ENCODE results near the gene CEP131. TPM values are rescaled to one million over a fixed set of nuclear protein-coding genes. Genes with fewer than 3 reads are reported as not detected.
A peak's percentile ranks its signal among the peaks of the same experiment; 100 is the strongest.

CEP131 gene
- total RNA-seq, 8 experiments from 2014 or later = 5.0 to 34.3 (median 14.8) TPM

DNA sequence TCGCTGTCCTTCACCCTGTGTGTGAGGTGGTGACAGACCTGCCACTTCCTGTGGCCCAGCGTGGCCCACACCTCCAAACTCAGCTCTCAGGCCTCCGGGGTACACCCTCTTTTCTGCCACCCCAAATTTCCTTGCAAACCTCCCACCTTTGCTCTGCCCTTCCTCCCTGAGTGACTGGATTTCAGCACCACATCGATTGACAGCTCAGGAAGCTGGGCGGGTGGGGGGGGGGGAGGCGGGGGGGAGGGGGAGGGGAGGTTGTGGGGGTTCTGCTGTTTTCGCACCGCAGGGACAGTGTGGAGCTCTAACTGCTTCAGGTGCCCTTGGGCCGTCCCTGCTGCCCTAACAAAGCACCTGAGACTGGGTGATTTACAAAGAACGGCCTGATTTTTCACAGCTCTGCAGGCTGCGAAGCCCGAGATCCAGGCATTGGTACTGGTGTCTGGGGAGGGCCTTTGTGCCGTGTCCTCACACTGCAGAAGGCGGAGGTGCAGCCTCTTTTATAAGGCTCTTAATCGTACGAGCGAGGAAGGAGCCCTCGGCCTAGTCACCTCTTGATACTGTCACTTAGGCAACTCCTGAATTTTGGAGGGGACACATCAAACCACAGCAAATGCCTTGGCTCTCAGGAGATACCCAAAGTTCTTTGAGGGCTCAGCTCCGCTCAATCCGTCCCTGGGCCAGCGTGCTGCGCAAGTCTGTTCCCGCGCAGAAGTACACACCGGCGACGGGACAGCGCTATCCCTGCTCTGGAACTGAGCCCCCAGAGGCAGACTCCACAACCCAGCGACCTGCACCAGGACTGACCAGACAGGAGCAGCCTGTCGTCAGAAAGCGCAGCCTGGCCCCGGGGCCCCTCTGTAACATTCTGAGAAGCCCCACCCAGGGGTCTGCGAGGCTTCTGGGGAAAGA, 19.9 kb upstream of the CEP131 start:
- peaks cover 3 to 10% of the 10 kb centered on the region in 2 donors for H3K4me1 ChIP-seq (replicated peaks in 1 of 2)
- in situ Hi-C loops (cut with MboI; ENCODE audit: low pct_unique_long_range_greater_than_20kb in 2 of 9, low sequenced_read_pairs in 9 of 9, unreplicated experiment in 9 of 9) = loop anchor here in 1 of 9 experiments (25.0 kb wide), 1 partner anchor 230 kb away; no protein-coding TSS in a partner anchor
- no peak overlapping the region for H3K4me3 ChIP-seq
- 80 to 95% (median 93%) methylated on average over 2 to 11 of the region's 33 CpGs; no CpG with 5 or more reads in 7 of the 10 experiments for WGBS, 10 experiments
- H3K27ac ChIP-seq = no peak overlapping the region
- no peak for ATAC-seq (replicated peaks in 6 of 8)

DNA sequence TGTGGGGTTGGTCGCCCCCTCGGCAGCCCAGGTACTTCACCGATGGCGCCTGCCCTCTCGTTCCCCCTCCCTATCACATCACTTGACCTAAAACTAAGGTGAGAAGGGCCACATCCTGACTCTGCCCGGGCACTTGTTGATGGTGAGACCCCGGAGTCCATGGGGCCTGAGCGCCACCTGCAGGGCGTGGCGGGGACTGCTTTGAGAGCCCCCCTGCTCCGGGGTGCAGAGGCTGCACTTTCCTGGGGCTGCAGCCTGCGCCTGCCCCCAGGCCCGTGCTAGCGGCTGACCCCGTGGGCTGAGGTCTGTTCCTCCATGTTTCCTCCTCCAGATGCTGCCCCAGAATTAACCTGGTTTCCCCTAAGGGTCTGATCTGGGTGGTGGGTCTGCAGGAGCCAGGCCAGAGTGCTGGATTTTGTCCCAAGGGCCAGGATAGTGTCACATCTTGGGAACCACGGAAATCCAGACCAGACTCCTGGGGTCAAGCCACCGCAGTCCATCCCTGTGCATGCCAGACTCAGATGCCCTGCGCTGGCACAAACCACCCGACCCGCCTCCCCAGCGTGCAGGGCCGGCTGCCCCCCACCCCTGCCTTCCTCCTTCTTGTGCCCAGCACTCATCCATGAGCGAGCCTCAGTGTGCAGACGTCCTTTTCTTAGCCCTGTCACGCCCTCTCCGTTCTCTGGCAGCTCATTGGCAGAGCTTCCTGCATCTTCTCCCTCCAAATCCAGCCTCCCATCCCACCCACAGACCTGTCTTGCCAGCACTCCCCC, 19.1 kb upstream of the CEP131 start:
- H3K4me3 ChIP-seq = no peak overlapping the region
- H3K4me1 ChIP-seq (replicated peaks in 1 of 2) = peaks cover 3 to 11% of the 10 kb centered on the region in 2 donors
- WGBS, 10 experiments = 0 to 55% (median 30%) methylated on average over 1 to 5 of the region's 26 CpGs; no CpG with 5 or more reads in 7 of the 10 experiments
- no peak overlapping the region for H3K27ac ChIP-seq
- in situ Hi-C loops (cut with MboI; ENCODE audit: low pct_unique_long_range_greater_than_20kb in 2 of 9, low sequenced_read_pairs in 9 of 9, unreplicated experiment in 9 of 9) = loop anchor here in 1 of 9 experiments (25.0 kb wide), 1 partner anchor 230 kb away; no protein-coding TSS in a partner anchor
- no peak for ATAC-seq (replicated peaks in 6 of 8)

DNA sequence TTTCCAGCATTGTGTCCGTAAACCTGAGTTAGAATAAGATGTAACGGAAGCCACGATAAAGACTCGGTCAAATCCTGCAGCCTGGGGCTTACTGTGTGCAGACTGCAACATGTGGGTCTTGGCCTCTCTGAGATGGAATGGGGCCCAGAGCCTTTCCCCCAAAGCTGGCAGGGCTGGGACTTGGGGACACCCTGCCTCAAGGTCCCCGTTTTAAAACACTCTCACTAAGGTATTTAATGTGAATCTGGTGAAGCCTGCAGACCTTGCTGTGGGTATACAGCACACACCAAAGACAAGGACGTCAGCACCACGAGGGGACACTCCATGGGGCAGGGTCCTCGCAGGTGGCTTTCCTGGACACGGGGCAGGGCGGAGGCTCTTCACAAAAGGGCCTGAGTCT, 18.4 kb upstream of the CEP131 start:
- in situ Hi-C loops (cut with MboI; ENCODE audit: low pct_unique_long_range_greater_than_20kb in 2 of 9, low sequenced_read_pairs in 9 of 9, unreplicated experiment in 9 of 9) = loop anchor here in 1 of 9 experiments (25.0 kb wide), 1 partner anchor 229 kb away; no protein-coding TSS in a partner anchor
- ATAC-seq (replicated peaks in 6 of 8) = no peak
- Histone ChIP-seq H3K4me3 (no peak overlapping the region), H3K4me1 (replicated peaks in 1 of 2) (peaks cover 3 to 11% of the 10 kb centered on the region in 2 donors), H3K27ac (no peak overlapping the region)
- 90 to 100% (median 92%) methylated on average over 1 to 7 of the region's 10 CpGs; no CpG with 5 or more reads in 6 of the 10 experiments for WGBS, 10 experiments

DNA sequence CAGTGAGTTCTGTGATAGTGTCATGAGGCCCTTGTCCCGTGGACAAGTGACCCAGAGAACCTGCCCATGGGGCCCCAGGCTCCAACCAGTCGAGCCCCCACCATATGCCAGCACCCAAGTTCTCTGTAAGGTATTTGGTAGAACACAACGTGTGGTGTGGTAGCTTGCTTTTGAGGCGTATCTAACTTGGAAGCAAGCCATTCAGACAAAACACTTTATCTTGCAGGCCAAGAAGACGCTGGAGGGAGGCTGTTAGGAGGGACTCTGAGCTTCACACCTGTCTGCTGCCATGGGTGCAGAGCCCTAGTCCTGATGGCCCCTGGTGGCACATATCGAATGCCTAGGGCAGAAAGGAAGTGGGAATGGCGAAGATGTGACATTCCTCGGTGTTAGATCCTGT, 18.0 kb upstream of the CEP131 start:
- 52 to 100% (median 84%) methylated on average over 1 to 5 of the region's 8 CpGs; no CpG with 5 or more reads in 2 of the 10 experiments for WGBS, 10 experiments
- Histone ChIP-seq H3K27ac (no peak overlapping the region), H3K4me1 (replicated peaks in 1 of 2) (peaks cover 3 to 11% of the 10 kb centered on the region in 2 donors), H3K4me3 (no peak overlapping the region)
- in situ Hi-C loops (cut with MboI; ENCODE audit: low pct_unique_long_range_greater_than_20kb in 2 of 9, low sequenced_read_pairs in 9 of 9, unreplicated experiment in 9 of 9) = loop anchor here in 1 of 9 experiments (25.0 kb wide), 1 partner anchor 228 kb away; no protein-coding TSS in a partner anchor
- ATAC-seq (replicated peaks in 6 of 8) = no peak

DNA sequence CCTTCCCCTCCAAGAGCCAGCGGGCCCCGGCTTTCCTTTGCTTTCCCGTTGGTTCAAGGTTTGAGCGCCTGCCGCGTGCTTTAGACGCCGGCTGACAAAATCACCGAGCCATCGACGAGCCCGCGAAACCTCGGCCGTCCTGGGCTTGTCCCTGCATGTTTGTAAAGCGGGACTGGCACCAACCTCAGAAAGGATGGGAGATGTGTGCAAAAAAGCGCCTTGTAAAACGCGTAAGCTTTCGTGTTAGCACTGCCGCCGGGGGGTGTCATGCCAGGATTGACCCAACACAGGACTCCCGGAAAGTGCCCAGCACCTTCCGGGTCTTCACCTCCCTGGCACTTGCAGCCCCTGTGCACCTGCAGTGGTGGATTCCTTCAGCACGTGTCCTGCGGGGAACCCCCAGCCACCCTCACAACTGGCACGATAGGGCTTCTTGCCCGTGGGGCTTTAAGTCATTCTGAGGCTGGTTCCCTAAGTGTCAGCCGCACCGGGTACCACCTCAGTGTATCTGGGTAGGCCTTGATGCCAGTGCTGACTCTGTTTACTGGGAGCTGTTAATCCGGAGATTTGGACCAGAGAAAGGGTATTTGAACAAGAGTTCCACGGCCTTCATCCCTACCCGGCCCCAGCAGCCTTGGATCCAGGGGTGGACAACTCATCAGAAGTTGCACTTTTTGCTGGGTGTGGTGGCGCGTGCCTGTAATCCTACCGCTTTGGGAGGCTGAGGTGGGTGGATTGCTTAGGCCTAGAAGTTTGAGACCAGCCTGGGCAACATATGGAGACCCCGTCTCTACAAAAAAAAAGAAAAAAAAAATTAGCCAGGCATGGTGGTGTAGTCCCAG, 17.2 kb upstream of the CEP131 start:
- H3K4me3 ChIP-seq = peak overlapping the region; percentile 62 to 97 (median 94)

DNA sequence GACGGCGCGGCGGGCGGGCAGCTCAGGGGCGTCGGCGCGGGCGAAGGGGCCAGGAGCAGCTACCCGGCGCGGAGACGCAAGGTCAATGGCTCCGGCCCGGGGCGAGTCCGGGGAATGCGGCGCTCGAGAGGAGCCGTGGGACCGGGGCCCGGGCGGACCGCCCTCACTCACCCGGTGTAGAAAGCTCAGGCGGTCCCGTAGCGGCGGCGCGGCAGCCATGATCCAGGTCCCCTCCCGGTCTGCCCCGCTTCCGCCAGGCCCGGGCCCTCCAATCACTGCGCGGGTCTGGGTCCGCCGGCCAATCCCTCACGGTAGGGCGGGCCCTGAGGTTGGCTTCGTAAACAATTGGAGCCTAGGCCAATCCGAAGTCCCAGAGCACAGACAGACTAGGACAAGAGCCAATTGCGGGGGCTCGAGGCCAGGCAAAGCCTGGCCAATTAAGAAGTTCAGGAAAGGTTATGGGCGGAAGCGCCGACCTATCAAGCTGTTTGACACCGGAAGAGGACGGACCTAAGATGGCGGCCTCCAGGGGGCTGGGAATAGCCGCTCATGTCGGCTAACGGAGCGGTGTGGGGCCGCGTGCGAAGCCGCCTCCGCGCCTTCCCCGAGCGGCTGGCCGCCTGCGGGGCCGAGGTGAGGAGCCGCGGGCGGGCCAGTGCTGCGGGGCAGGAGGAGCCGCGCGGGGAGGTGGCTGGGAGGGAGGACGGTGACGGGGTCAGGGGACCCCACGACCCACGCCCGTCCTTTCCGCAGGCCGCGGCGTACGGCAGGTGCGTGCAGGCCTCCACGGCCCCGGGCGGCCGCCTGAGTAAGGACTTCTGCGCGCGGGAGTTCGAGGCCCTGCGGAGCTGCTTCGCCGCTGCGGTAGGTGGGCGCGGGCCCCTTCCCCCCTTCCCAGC, 16.3 kb upstream of the CEP131 start, which contains the start of the genes NDUFAF8 and TEPSIN:
Gene NDUFAF8, plus strand, starts transcription at position 504 of the 899 bp plus-strand sequence. Its CDS starts 46 bp downstream, at position 550.
Gene TEPSIN, minus strand, starts transcription at position 241 of the 899 bp plus-strand sequence. Its CDS starts 22 bp downstream, at position 219.
- ATAC-seq (replicated peaks in 6 of 8) = peak; percentile 89 to 98 (median 97)
- 0 to 7% (median 0%) methylated on average over 1 to 22 of the region's 100 CpGs; no CpG with 5 or more reads in 3 of the 10 experiments for WGBS, 10 experiments
- in situ Hi-C loops (cut with MboI; ENCODE audit: low pct_unique_long_range_greater_than_20kb in 2 of 9, low sequenced_read_pairs in 9 of 9, unreplicated experiment in 9 of 9) = loop anchor here in 1 of 9 experiments (25.0 kb wide), 1 partner anchor 227 kb away; no protein-coding TSS in a partner anchor
- Histone ChIP-seq H3K4me3 (peak within 1 kb of the TSS; percentile 62 to 97 (median 94)), H3K4me1 (replicated peaks in 1 of 2) (peaks cover 3 to 11% of the 10 kb centered on the region in 2 donors), H3K27ac (peak within 1 kb of the TSS; percentile 81 to 90)

More for the DNA sequence above, 17.2 kb upstream of the CEP131 start:
- in situ Hi-C loops (cut with MboI; ENCODE audit: low pct_unique_long_range_greater_than_20kb in 2 of 9, low sequenced_read_pairs in 9 of 9, unreplicated experiment in 9 of 9) = loop anchor here in 1 of 9 experiments (25.0 kb wide), 1 partner anchor 228 kb away; no protein-coding TSS in a partner anchor
- ATAC-seq (replicated peaks in 6 of 8) = peak in 1 of 8 experiments; percentile 0
- WGBS, 10 experiments = 0 to 76% (median 60%) methylated on average over 1 to 11 of the region's 37 CpGs; no CpG with 5 or more reads in 3 of the 10 experiments
- Histone ChIP-seq H3K4me1 (replicated peaks in 1 of 2) (peaks cover 3 to 11% of the 10 kb centered on the region in 2 donors), H3K27ac (peak overlapping the region; percentile 81 to 90)

DNA sequence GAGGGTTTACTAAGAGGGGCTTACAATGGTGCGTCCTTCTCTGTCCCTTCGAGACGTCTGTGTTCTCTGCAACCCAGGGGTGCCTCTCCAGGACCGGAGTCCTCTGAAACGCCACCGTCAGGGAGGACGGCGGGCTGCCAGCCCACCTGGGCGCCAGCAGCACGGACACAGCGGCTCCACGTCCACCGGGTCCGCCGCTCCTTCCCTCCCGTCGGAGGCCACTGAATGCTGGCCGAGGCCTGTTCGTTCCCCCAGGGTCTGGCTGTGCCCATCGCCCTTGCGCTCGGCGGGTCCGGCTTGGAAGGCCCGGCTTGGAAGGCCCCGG, 15.7 kb upstream of the CEP131 start:
- peaks cover 3 to 11% of the 10 kb centered on the region in 2 donors for H3K4me1 ChIP-seq (replicated peaks in 1 of 2)
- no peak overlapping the region for H3K27ac ChIP-seq
- peak overlapping the region; percentile 62 to 97 (median 94) for H3K4me3 ChIP-seq
- 0% methylated on average over 2 to 7 of the region's 26 CpGs; no CpG with 5 or more reads in 5 of the 10 experiments for WGBS, 10 experiments
- ATAC-seq (replicated peaks in 6 of 8) = no peak
- in situ Hi-C loops (cut with MboI; ENCODE audit: low pct_unique_long_range_greater_than_20kb in 2 of 9, low sequenced_read_pairs in 9 of 9, unreplicated experiment in 9 of 9) = loop anchor here in 1 of 9 experiments (25.0 kb wide), 1 partner anchor 226 kb away; no protein-coding TSS in a partner anchor

DNA sequence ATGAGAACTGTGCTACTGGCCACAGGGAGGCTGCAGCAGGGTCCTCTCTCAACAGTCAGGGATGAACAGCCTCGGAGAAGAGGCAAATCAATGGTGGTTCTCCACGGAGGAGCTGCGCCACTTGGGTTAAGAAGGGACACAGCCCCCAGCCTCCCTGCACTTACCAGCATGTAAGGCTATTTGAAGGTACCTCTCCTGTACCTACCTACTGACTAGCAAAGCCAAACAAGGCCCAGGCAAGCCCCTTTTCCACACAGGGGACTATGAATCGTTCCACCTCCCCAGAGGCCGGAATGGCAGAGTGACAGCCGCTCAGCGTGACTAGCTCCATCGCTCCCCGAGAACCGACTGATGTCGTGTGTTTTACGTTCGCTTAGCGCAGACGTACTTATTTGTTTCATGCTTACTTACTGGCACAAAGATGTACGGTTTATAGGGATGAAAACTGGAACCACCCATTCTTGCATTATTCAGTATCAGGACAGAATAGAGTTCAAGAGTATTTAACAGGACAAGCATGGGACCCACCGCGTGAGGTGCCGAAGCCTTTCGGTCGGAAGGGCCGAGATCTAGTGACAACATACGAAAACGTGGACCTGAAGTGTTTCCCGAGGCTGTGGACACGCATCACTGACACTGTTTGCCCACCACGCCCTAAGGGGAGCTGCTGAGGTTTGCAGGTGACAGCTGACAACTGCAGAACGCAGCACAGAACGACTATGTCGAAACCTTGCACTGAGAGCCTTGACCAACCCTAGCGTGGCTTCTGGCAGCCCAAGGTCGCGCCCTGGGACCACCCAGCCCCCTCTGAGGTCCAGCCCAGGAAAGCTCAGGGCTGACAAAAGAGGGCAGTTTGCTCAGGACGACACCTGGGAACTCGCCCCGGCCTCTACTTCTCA, 15.1 kb upstream of the CEP131 start:
- peak overlapping the region; percentile 62 to 97 (median 94) for H3K4me3 ChIP-seq
- H3K4me1 ChIP-seq (replicated peaks in 1 of 2) = peaks cover 3 to 11% of the 10 kb centered on the region in 2 donors
- H3K27ac ChIP-seq = no peak overlapping the region
- 17 to 95% (median 63%) methylated on average over 2 to 22 of the region's 36 CpGs; no CpG with 5 or more reads in 2 of the 10 experiments for WGBS, 10 experiments
- in situ Hi-C loops (cut with MboI; ENCODE audit: low pct_unique_long_range_greater_than_20kb in 2 of 9, low sequenced_read_pairs in 9 of 9, unreplicated experiment in 9 of 9) = loop anchor here in 1 of 9 experiments (25.0 kb wide), 1 partner anchor 226 kb away; no protein-coding TSS in a partner anchor
- no peak for ATAC-seq (replicated peaks in 6 of 8)

DNA sequence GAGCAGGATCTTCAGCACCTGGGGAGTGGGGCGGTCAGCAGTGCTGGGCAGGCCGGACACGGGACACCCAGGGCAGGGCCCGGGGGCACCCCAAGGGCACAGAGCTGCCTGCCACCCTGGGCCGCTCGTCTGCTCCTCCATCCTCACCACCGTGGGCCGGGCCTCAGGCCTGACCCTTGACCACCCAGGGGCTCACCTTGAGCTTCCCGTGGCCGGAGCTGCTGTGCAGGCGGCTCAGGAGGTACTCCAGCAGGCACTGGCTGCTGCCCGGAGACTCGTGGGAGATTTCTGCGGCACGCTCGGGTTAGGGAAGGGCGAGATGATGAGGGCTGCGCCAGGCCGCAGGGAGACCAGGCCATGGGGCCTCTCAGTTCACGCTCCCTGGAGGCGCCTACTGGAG, 14.0 kb upstream of the CEP131 start:
- 90 to 100% (median 100%) methylated on average over 2 to 4 of the region's 21 CpGs; no CpG with 5 or more reads in 7 of the 10 experiments for whole genome bisulfite sequencing, 10 experiments
- no peak for ATAC-seq (replicated peaks in 6 of 8)
- peaks cover 3 to 11% of the 10 kb centered on the region in 2 donors for H3K4me1 ChIP-seq (replicated peaks in 1 of 2)
- H3K27ac ChIP-seq = no peak overlapping the region
- no peak overlapping the region for H3K4me3 ChIP-seq
- in situ Hi-C loops (cut with MboI; ENCODE audit: low pct_unique_long_range_greater_than_20kb in 2 of 9, low sequenced_read_pairs in 9 of 9, unreplicated experiment in 9 of 9) = loop anchor here in 1 of 9 experiments (25.0 kb wide), 1 partner anchor 224 kb away; no protein-coding TSS in a partner anchor
